GM12801 (cell line): ENCODE data around the gene CEP350.

Source experiments
- CTCF ChIP-seq: IDR thresholded peaks from one replicate; pipeline ENCODE4 v1.5.1; 2011; ENCODE audit warnings: control low read depth; ENCODE audit not compliant: insufficient read length; ENCODE audit errors: extremely low read depth

Gene CEP350

GRCh38 chr1:179954493-179955286, at the start of gene CEP350:
Gene CEP350 (plus strand): TSS chr1:179954810. CDS start chr1:179986182, 31,372 bp downstream.
- TF ChIP-seq CTCF, result no peak

- TF ChIP-seq CTCF, result no peak
Measured at GRCh38 chr1:179910934-179911333, 43.7 kb upstream of the CEP350 start.

- TF ChIP-seq CTCF, result no peak
Measured at GRCh38 chr1:179911812-179912211, 42.8 kb upstream of the CEP350 start.

DNA sequence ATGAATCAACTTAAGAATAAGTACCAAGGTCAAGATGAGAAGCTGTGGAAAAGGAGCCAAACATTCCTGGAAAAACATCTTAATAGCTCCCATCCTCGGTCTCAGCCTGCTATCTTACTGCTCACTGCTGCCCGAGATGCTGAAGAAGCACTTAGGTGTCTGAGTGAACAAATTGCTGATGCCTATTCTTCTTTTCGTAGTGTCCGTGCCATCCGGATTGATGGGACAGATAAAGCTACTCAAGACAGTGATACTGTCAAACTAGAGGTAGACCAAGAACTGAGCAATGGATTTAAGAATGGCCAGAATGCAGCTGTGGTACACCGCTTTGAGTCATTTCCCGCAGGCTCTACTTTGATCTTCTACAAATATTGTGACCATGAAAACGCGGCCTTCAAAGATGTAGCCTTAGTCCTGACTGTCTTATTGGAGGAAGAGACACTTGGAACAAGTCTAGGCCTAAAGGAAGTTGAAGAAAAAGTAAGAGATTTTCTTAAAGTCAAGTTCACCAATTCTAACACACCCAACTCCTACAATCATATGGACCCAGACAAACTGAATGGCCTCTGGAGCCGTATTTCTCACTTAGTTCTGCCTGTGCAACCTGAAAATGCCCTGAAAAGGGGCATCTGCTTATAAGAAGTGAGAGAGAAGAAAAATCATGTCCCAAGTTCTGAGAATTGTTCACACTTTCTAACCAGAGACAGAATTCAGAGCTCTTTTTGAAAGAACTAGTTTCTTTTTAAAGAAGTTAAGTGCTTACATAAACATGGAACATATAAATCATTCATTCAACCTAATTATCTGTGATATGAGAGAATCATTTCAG, 36.8 kb upstream of the CEP350 start:
- no peak for TF ChIP-seq CTCF

DNA sequence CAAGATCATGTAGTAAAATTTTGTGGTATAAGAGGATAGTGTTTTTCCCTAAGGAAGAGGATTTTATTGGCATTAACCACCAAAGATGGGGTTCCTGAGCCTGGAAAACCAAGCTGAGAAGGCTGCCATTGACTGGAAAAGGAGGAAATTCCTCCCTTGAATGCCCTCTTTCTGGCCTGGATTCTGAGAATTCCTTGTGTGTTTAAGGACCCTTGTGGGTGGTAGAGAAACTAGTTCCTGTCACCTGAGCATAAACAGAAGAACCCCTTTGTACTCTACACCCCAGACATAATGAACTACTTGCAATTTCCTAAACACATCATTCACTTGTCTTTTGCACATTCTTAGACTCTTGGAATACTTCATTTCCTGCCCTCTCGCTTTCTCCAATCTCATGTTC, 33.1 kb upstream of the CEP350 start:
- no peak for TF ChIP-seq CTCF

GRCh38 chr1:179921981-179922872, 32.4 kb upstream of the CEP350 start:
- TF ChIP-seq CTCF, result no peak

- TF ChIP-seq CTCF, result no peak
Measured at GRCh38 chr1:179923029-179923428, 31.6 kb upstream of the CEP350 start.
